Neuronal stem cell (in vitro differentiated cells): Measurements from ENCODE around the gene PDE7B.

Experiments
- DNase-seq: peaks from one replicate; pipeline ENCODE4 v3.0.0-alpha.2; 2013; ENCODE audit warnings: low spot score
- H2AFZ ChIP-seq: one replicate; pipeline ENCODE4 v1.6.1; 2013; ENCODE audit warnings: mild to moderate bottlenecking, low read length, inconsistent platforms
- H2AK5ac ChIP-seq: 2 replicates; pipeline ENCODE4 v1.6.1; 2013; ENCODE audit warnings: low read depth, mild to moderate bottlenecking, inconsistent platforms, low read length, moderate library complexity, mixed read lengths
- H2BK120ac ChIP-seq: 2 replicates; pipeline ENCODE4 v1.6.1; 2013; ENCODE audit warnings: low read depth, mild to moderate bottlenecking, inconsistent platforms, low read length, moderate library complexity, mixed read lengths
- H2BK12ac ChIP-seq: one replicate; pipeline ENCODE4 v1.6.1; 2013; ENCODE audit warnings: low read length, inconsistent platforms
- H2BK15ac ChIP-seq: 2 replicates; pipeline ENCODE4 v1.6.1; 2013; ENCODE audit warnings: mild to moderate bottlenecking, low read length, inconsistent platforms, mixed read lengths
- H2BK5ac ChIP-seq: one replicate; pipeline ENCODE4 v1.6.1; 2013; ENCODE audit warnings: inconsistent platforms, mild to moderate bottlenecking, low read length, moderate library complexity
- H3K14ac ChIP-seq: one replicate; pipeline ENCODE4 v1.6.1; 2013; ENCODE audit warnings: low read length, inconsistent platforms
- H3K18ac ChIP-seq: 2 replicates; pipeline ENCODE4 v1.6.1; 2013; ENCODE audit warnings: low read length, inconsistent platforms
- H3K23ac ChIP-seq: 2 replicates; pipeline ENCODE4 v1.6.1; 2013; ENCODE audit warnings: low read depth, mild to moderate bottlenecking, mixed read lengths, low read length, inconsistent platforms; ENCODE audit not compliant: poor library complexity
- H3K27ac ChIP-seq: replicated peaks from 3 replicates; pipeline ENCODE4 v1.5.1; 2013; ENCODE audit warnings: low read length, inconsistent platforms
- H3K27me3 ChIP-seq, 3 experiments: 2 replicates each; pipeline ENCODE4 v1.6.1; 2013; ENCODE audit warnings: low read length in 3 of 3, mild to moderate bottlenecking in 2 of 3, inconsistent platforms in 1 of 3, low read depth in 1 of 3, mixed read lengths in 1 of 3, moderate library complexity in 1 of 3; ENCODE audit not compliant: control insufficient read depth in 3 of 3, insufficient read depth in 3 of 3
- H3K36me3 ChIP-seq, 2 donors: replicated peaks in 1 of 2; 2 replicates each; pipeline ENCODE4 v1.6.1; 2013; ENCODE audit warnings: low read length in 2 of 2; ENCODE audit not compliant: control insufficient read depth in 2 of 2, insufficient read depth in 2 of 2
- H3K4ac ChIP-seq: 2 replicates; pipeline ENCODE4 v1.6.1; 2013; ENCODE audit warnings: inconsistent platforms, mild to moderate bottlenecking, low read length, moderate library complexity
- H3K4me1 ChIP-seq, 2 donors: 1 replicate in 1 of 2; 2 replicates in 1 of 2; pipeline ENCODE4 v1.6.1; 2013; ENCODE audit warnings: low read length in 2 of 2, low read depth in 1 of 2; ENCODE audit not compliant: control insufficient read depth in 2 of 2, insufficient read depth in 1 of 2
- H3K4me2 ChIP-seq: one replicate; pipeline ENCODE4 v1.6.1; 2013; ENCODE audit warnings: mild to moderate bottlenecking, low read length, inconsistent platforms; ENCODE audit not compliant: insufficient read depth, poor library complexity, severe bottlenecking
- H3K4me3 ChIP-seq, 2 donors: 2 replicates each; pipeline ENCODE4 v1.5.1; 2013; ENCODE audit warnings: low read length in 2 of 2, mild to moderate bottlenecking in 2 of 2, inconsistent platforms in 1 of 2, moderate library complexity in 1 of 2
- H3K79me1 ChIP-seq: one replicate; pipeline ENCODE4 v1.6.1; 2013; ENCODE audit warnings: low read depth, mild to moderate bottlenecking, inconsistent platforms, low read length, moderate library complexity
- H3K9ac ChIP-seq: one replicate; pipeline ENCODE4 v1.6.1; 2013; ENCODE audit warnings: mild to moderate bottlenecking, low read depth, low read length, inconsistent platforms; ENCODE audit not compliant: poor library complexity
- H3K9me3 ChIP-seq, 2 donors: replicated peaks in 1 of 2; 2 replicates each; pipeline versions ENCODE3 to v1.6.1; 2013; ENCODE audit warnings: low read length in 2 of 2, mild to moderate bottlenecking in 2 of 2, inconsistent platforms in 1 of 2, low read depth in 1 of 2, mixed read lengths in 1 of 2, moderate library complexity in 1 of 2; ENCODE audit not compliant: control insufficient read depth in 2 of 2, insufficient read depth in 1 of 2
- H4K8ac ChIP-seq: one replicate; pipeline ENCODE4 v1.6.1; 2013; ENCODE audit warnings: low read depth, mild to moderate bottlenecking, inconsistent platforms, low read length, moderate library complexity
- H4K91ac ChIP-seq: one replicate; pipeline ENCODE4 v1.6.1; 2013; ENCODE audit warnings: low read length, low read depth, mild to moderate bottlenecking, inconsistent platforms; ENCODE audit not compliant: poor library complexity
- WGBS, 2 donors: extraction: QIAGEN DNeasy Blood & Tissue Kit; methylation state at CpG; one replicate each; pipeline ENCODE4 v1.1.7; 2013; ENCODE audit warnings: missing lambda C conversion rate in 2 of 2, mixed read lengths in 1 of 2; ENCODE audit not compliant: insufficient read length in 2 of 2, insufficient replicate concordance in 1 of 2; ENCODE audit errors: extremely low coverage in 2 of 2; 5-methylcytosine and 5-hydroxymethylcytosine counted together

The PDE7B gene

DNA sequence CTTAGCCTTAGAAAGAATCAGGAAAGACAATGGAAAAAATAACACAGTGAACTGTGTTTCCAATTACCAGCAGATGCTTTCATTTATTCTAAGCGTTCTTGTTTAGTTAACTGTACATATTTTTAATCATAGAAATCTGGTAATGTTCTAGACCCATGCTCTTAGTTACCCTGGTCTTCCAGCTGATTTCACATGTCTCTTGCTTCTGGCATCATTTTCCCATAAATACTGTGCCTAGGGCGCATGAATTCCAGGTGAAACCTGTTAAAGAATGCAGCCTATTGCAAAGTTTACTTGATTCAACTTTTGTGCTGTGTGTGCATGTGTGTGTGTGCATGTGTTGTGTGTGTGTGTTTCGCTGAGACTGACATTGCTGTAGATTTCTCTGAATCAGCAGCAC, 178.6 kb downstream of the PDE7B start:
- Histone ChIP-seq H3K18ac (no peak overlapping the region), H2BK120ac (no peak overlapping the region), H2BK15ac (no peak overlapping the region), H2AK5ac (no peak overlapping the region), H3K27me3 (no peaks in the 10 kb centered on the region), H3K4me1 (no peaks in the 10 kb centered on the region), H3K4ac (no peak overlapping the region), H2AFZ (no peak overlapping the region), H3K4me2 (no peak overlapping the region), H2BK12ac (no peak overlapping the region), H2BK5ac (no peak overlapping the region), H3K23ac (no peak overlapping the region), H4K8ac (no peak overlapping the region), H3K9ac (no peak overlapping the region), H3K14ac (no peak overlapping the region), H3K36me3 (no peaks in the 10 kb centered on the region), H4K91ac (no peak overlapping the region), H3K27ac (no peak overlapping the region), H3K4me3 (no peak overlapping the region), H3K9me3 (no peaks in the 10 kb centered on the region), H3K79me1 (no peaks in the 10 kb centered on the region)
- no peak for DNase-seq
- WGBS, 2 donors = no CpG with 5 or more reads among the region's 3 CpGs

DNA sequence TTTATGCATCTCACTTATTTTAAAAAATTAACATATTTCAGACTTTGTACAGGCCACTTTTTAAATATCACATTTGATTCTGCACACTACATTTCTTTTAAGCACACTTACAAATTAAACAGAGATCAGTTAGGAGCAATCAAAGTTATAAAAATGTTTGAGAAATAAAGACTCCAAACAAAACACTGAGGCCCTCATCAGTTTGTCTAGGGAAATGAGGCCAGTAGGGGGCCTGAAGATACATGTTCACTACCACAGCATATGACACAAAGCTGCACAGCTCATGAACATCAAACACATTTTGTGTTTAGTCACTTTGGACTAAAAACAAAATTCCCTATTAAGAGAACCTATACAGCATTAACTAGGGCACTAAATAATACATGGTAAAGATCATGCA, 180.5 kb downstream of the PDE7B start:
- Histone ChIP-seq H3K27me3 (no peaks in the 10 kb centered on the region), H3K4me2 (no peak overlapping the region), H2BK5ac (no peak overlapping the region), H3K4me1 (peaks cover 4 to 6% of the 10 kb centered on the region in 2 donors), H2AFZ (no peak overlapping the region), H4K8ac (no peak overlapping the region), H2BK15ac (no peak overlapping the region), H3K9ac (no peak overlapping the region), H3K36me3 (no peaks in the 10 kb centered on the region), H3K18ac (no peak overlapping the region), H4K91ac (no peak overlapping the region), H2BK12ac (no peak overlapping the region), H3K4ac (no peak overlapping the region), H2AK5ac (no peak overlapping the region), H3K27ac (no peak overlapping the region), H3K4me3 (no peak overlapping the region), H2BK120ac (no peak overlapping the region), H3K9me3 (no peaks in the 10 kb centered on the region), H3K79me1 (no peaks in the 10 kb centered on the region), H3K23ac (no peak overlapping the region), H3K14ac (no peak overlapping the region)
- DNase-seq = no peak

DNA sequence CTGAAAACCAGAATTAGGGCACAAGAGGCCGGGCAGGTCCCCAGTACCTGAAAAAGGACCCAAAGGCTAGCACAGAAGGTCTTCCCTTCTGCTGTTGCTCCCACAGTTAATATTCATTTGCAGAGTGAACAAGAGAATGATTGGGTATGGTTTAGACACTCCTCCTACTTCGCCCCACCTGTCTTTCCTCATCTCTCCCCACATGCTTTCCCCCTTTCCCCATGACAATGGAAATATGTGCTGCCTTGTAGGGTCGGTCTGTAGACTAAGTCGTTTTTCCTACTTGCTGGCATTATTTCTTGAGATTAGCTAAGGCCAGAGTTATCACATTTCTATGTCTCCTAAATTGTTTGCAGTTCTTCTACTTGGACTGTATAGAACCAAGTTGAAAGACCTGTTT, 181.9 kb downstream of the PDE7B start:
- H2BK15ac ChIP-seq = no peak overlapping the region
- no peak overlapping the region for H3K9ac ChIP-seq
- no peak overlapping the region for H3K27ac ChIP-seq
- no peak for DNase-seq
- WGBS, 2 donors = no CpG with 5 or more reads among the region's 4 CpGs
- H3K18ac ChIP-seq = no peak overlapping the region
- H3K79me1 ChIP-seq = no peaks in the 10 kb centered on the region
- no peak overlapping the region for H2BK120ac ChIP-seq
- no peak overlapping the region for H4K8ac ChIP-seq
- peaks cover 0 to under 1% of the 10 kb centered on the region in 2 donors for H3K9me3 ChIP-seq
- H2BK12ac ChIP-seq = no peak overlapping the region
- no peak overlapping the region for H3K23ac ChIP-seq
- no peak overlapping the region for H2AFZ ChIP-seq
- no peak overlapping the region for H3K4ac ChIP-seq
- H4K91ac ChIP-seq = no peak overlapping the region
- H3K4me1 ChIP-seq = peaks cover 12% of the 10 kb centered on the region in 2 donors
- H3K4me3 ChIP-seq = no peak overlapping the region
- H2BK5ac ChIP-seq = no peak overlapping the region
- no peaks in the 10 kb centered on the region for H3K27me3 ChIP-seq
- no peak overlapping the region for H3K14ac ChIP-seq
- no peaks in the 10 kb centered on the region for H3K36me3 ChIP-seq
- H3K4me2 ChIP-seq = no peak overlapping the region
- no peak overlapping the region for H2AK5ac ChIP-seq

DNA sequence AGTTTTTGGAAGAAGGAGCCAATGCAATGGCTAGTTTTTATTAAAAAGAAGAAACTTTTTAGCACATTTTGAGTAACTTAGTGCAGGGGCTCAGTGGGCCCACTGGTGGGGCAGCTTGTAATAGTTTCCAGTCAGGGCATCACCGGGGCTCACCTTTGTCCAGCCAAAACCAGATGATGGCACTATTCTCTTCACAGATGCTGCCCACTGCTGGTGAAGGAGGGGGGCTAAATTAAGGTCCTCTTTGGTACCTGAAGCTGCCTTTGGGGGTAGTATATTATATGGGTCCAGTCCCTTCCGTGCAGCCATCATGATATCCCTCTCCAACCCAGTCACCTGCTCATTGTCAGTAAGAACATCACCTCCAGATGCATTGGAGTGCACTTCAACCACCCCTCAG, 182.9 kb downstream of the PDE7B start:
- H3K4ac ChIP-seq = no peak overlapping the region
- no peaks in the 10 kb centered on the region for H3K79me1 ChIP-seq
- no peak overlapping the region for H2BK5ac ChIP-seq
- H2AK5ac ChIP-seq = no peak overlapping the region
- no peak overlapping the region for H4K91ac ChIP-seq
- no peak for DNase-seq
- no peak overlapping the region for H2BK15ac ChIP-seq
- no peak overlapping the region for H3K23ac ChIP-seq
- H3K4me2 ChIP-seq = no peak overlapping the region
- no peak overlapping the region for H3K14ac ChIP-seq
- H3K4me1 ChIP-seq = peaks cover 12% of the 10 kb centered on the region in 2 donors
- peaks cover 0 to 2% of the 10 kb centered on the region in 2 donors for H3K9me3 ChIP-seq
- H4K8ac ChIP-seq = no peak overlapping the region
- H3K36me3 ChIP-seq = no peaks in the 10 kb centered on the region
- H3K18ac ChIP-seq = no peak overlapping the region
- no peak overlapping the region for H2BK12ac ChIP-seq
- WGBS, 2 donors = no CpG with 5 or more reads among the region's 2 CpGs
- H3K4me3 ChIP-seq = no peak overlapping the region
- H3K27me3 ChIP-seq = no peaks in the 10 kb centered on the region
- H3K9ac ChIP-seq = no peak overlapping the region
- no peak overlapping the region for H3K27ac ChIP-seq
- H2AFZ ChIP-seq = no peak overlapping the region
- no peak overlapping the region for H2BK120ac ChIP-seq
